ENCODE results near the gene BEAN1. TPM values are rescaled to one million over a fixed set of nuclear protein-coding genes. Genes with fewer than 3 reads are reported as not detected.

The BEAN1 gene
- total RNA-seq: not detected in 2 replicates

DNA sequence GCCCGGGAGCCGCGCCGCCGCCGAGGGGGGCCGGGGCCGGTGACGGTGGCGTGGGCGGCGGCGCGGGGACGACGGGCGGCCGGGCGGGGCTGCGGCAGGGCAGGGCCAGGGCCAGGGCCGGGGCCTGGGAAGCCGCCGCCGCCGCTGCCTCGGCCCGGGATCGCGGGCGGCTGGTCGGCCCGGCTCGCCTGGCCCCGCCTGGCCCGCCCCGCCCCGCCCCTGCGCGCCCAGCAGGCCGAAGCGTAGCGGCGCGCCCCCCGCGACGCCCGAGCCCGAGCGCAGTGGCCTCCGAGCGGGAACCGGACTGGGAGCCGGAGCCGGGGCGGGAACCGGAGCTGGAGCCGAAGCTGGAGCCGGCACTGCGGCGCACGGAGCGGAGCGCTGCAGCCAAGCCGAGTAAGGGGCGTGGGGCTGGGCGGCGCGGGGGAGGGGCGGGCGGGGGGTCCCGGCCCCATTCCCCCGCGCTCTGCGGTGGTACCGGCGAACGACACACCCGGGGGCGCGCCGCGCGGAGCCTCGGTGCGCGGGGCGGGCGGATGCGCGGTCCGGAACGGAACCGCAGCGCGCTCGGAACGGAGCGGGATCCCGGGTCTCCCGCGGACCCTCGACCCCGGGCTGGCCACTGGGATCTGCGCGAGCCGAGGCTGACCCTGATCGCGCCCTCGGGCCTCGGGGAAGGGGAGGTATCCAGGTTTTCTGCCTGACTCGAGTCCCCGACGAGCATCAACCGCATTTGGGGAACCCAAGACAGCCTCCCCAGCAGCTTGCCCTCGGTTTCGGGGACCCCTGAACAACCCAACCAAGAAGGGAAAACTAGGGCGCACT is at the start of gene BEAN1:
BEAN1 (plus strand) TSS at position 260 of the 825 bp plus-strand sequence. CDS start 10,382 bp downstream, outside the sequence.

Other genes starting within 250 kb of the BEAN1 start
- gene CDH5, start 60.6 kb upstream of the BEAN1 start, total RNA-seq: 566 and 589 TPM in 2 replicates
- 20.2 and 28.0 TPM in 2 replicates for gene TK2, start 122.8 kb downstream of the BEAN1 start, total RNA-seq
- 59.4 and 79.1 TPM in 2 replicates for gene CKLF, start 125.3 kb downstream of the BEAN1 start, total RNA-seq
- gene CMTM1, start 139.1 kb downstream of the BEAN1 start, total RNA-seq: 2.4 and 2.5 TPM in 2 replicates
- 0.09 TPM in 1 of 2 replicates, not detected in the other for gene CMTM2, start 152.2 kb downstream of the BEAN1 start, total RNA-seq
- gene CMTM3, start 177.4 kb downstream of the BEAN1 start, total RNA-seq: 14.1 and 22.8 TPM in 2 replicates

All from endothelial cell of coronary artery (primary cell).